Hematopoietic multipotent progenitor cell treated with erythropoietin and hydrocortisone succinate and interleukin-3 and kit ligand, for 6 days (in vitro differentiated cells): Measurements from ENCODE around the gene SMYD3.
A peak's percentile ranks its signal among the peaks of the same experiment; 100 is the strongest.
"Not testable (repeated sequence)": the region's sequence is repeated elsewhere in the genome, so short reads cannot be mapped to it uniquely, and the experiment has no call there.

Experiments
- DNase-seq: peaks from one replicate; pipeline ENCODE4 v3.0.0-alpha.2; 2015

Gene SMYD3

GRCh38 chr1:246051909-246052518, 455.1 kb downstream of the SMYD3 start:
- no peak for DNase-seq

- no peak for DNase-seq
Measured at GRCh38 chr1:246048693-246049092, 458.4 kb downstream of the SMYD3 start.

- DNase-seq: no peak
Measured at GRCh38 chr1:246043556-246043955, 463.5 kb downstream of the SMYD3 start.

DNA sequence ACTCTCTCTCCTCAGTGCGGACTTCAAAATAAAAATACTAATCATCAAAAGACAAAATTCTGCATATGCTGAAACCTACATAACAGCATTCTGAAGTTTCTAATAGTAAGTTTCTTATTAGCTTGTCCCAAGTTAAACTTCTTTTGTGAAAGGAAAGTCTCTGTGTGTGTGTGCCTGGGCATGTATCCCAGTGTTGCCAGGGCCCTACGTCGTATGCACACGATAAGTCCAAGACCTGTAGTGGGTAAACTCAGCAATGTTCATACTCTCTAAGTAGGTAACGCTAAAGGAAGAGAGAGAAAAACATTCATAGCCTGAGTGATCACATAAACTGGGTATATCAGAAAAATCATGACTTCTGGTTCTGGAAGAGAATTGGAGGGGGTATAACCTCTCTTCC, 465.7 kb downstream of the SMYD3 start:
- no peak for DNase-seq

GRCh38 chr1:246040200-246040890, 466.7 kb downstream of the SMYD3 start:
- DNase-seq: no peak

- no peak for DNase-seq
Measured at GRCh38 chr1:246039584-246039983, 467.5 kb downstream of the SMYD3 start.

DNA sequence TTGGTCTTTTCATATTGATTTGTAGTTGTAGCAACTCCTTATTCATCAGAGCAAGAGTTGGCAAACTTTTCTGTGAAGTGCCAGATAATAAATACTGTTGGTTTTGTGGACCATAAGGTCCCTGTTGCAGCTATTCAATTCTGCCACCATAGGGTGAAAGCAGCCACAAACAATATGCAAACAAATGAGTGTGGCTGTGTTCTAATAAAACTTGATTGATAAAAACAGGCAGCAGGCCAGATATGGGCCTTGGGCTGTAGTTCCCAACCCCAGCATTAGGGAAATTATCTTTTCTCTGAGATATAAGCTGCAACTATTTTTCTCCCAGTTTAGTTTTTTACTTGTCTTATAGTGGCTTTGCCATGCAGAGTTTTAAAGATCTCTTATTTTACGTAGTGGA, 469.2 kb downstream of the SMYD3 start:
- DNase-seq: peak; percentile 9

GRCh38 chr1:246036175-246036574, 470.9 kb downstream of the SMYD3 start:
- no peak for DNase-seq

- DNase-seq: no peak
Measured at GRCh38 chr1:246035060-246035541, 472.0 kb downstream of the SMYD3 start.

GRCh38 chr1:246034630-246035029, 472.4 kb downstream of the SMYD3 start:
- DNase-seq: no peak

- no peak for DNase-seq
Measured at GRCh38 chr1:246032984-246033383, 474.1 kb downstream of the SMYD3 start.

DNA sequence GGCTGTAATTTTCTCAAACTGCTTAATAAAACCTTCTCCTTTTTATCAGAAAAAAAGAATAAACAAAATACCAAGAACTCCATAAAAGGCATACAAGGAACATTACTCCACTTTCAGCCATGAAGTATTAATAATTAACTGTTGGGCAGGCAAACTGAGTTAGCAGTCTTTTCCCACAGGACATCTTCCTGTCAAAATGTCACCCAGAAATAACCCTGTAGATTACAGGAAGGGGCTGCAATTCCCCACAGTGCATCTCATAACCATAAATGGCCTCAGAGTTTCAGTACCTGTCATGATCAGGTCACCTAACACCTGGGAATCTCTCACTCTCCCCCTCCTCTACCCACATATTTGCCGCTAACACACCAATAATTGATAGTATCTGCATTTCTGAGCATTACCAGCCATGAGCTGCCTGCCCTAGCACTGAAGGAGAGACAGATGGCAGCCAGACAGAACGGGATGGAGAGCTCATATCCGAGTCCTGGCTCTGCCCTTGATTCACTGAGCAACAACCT, 475.0 kb downstream of the SMYD3 start:
- DNase-seq: no peak

DNA sequence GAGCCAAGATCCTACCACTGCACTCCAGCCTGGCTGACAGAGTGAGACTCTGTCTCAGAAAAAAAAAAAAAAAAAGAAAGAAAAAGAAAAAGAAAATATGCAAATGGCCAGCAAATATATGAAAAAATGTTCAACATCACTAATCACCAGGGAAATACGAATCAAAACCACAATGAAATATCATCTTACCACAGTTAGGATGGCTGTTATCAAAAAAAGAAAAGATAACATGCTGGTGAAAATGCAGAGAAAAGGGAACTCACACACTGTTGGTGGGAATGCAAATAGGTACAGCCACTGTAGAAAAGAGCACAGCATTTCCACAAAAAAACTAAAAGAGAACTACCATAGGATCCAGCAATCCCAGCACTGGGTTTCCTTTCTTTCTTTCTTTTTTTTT, 477.5 kb downstream of the SMYD3 start:
- peak; percentile 30 for DNase-seq

DNA sequence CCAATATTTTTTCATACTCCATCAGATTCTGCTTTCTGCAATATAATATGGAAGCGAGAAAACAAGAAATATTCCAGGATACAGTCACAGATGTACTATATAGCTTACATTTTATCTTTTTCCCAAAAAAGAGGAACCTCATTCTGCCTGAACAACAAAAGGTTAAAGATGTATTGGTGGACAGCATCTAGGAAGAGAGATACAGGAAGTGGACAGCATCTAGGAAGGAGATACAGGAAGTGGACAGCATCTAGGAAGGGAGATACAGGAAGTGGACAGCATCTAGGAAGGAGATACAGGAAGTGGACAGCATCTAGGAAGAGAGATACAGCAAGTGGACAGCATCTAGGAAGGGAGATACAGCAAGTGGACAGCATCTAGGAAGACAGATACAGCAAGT, 483.0 kb downstream of the SMYD3 start:
- DNase-seq: not testable (repeated sequence)

DNA sequence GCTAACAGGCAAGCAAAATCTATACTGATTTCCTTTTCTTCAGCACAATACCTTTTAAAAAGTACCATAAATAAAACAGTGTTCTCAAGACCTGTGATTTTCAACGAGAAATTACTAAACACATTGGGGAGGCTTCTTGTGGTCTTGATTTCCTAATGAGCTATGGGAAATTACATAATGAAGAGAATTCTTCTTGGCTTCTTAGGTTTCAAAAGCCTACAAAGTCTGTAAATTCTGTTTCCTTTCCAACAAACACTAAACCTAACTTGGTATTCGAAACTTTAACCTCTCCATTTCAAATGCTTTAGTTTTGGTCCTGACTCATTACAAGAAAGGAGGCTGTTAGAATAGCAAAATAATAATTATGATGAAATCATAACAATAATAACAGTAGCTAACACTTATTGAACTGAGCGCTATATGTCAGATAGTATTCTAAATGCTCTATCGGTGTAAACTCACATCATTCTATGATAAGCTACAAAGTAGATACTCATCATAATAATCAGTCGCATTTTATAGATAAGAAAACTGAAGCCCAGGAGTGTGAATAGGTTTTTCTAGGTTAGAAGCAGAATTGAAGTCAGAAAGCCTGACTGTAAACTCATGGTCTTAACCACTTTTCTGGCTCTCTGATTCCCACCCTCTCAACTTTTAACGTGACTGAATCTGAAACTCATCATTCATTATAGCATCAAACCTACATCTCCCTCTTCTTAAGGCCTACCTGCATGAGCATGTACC, 486.7 kb downstream of the SMYD3 start:
- DNase-seq: peak; percentile 47

- DNase-seq: no peak
Measured at GRCh38 chr1:246018146-246018545, 488.9 kb downstream of the SMYD3 start.

- peak; percentile 78 for DNase-seq
Measured at GRCh38 chr1:246012341-246012740, 494.7 kb downstream of the SMYD3 start.

- no peak for DNase-seq
Measured at GRCh38 chr1:246010386-246010785, 496.7 kb downstream of the SMYD3 start.

DNA sequence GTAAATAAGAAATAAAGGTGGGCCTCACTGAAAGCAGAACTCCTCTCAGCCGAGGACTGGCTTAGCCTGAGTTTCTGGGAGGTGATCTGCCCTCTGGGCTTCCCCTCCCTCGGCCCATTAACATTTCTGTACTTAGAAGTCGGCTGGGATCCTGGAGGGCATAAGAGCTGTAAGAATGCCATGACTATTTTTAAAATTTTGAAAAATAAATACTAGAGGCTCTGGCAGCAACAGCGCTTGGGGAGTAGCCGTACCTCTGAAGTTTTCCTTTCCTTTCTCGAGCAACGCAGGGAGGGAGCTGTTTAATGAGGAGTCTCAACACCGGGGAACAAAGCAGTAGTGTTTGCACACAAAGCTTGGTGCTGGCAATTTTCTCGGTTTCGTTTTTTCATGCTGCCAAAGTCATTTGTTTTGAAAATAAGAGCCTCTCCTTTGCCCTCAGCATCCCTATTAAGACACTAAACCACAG, 498.7 kb downstream of the SMYD3 start:
- no peak for DNase-seq

- peak; percentile 29 for DNase-seq
Measured at GRCh38 chr1:246005067-246005466, 502.0 kb downstream of the SMYD3 start.

DNA sequence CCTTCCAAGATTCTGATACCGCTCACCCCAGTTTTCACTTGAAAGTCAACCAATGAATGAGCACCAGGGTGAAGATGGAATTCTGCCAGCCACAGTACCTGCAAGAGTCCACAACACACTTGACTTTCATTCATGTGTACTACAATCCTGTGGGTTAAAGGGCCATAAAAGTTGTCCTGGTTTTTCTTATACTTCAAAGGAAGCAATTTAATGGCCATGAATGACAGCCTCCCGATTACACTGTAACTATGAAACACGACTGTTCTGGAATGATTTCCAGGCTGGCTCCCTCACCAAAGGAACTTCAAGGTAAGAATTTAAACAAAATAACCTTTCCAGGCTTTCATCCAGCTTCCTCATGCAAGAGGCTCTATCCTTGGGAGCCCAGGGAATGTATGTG, 502.8 kb downstream of the SMYD3 start:
- no peak for DNase-seq

GRCh38 chr1:246003442-246003730, 503.7 kb downstream of the SMYD3 start:
- no peak for DNase-seq

DNA sequence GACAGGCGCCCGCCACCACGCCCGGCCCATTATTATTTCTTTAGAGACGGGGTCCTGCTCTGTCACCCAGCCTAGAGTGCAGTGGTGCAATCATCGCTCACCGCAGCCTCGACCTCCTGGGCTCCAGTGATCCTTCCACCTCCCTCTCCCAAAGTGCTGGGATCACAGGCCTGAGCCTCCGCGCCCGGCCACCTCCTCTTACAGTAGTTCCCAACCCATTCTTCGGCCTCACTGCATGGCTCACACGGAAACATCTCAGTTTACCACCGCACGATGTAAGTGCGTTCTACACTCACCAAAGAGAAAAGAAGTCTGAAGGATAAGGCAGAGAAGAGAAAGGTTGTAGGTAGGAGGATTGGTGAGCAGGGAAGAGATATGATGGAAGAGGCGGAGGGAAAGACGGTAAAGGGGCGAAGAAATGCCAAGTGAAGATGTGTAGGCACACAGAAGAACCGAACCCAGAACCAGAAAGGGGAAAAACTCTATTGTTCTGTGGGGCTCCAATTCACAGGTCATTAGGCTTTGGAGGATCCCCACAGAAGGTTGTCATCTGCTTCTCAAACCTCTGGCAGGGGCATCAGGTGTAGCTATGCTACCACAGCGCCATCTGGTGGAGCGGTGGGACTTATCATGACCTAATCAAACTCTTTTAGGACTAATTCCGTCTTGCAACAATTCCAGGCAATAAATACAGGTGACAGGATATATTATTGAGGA, 504.2 kb downstream of the SMYD3 start:
- peak; percentile 96 for DNase-seq
